GM21390 (cell line): ENCODE results near the gene SIN3A.
A peak's percentile ranks its signal among the peaks of the same experiment; 100 is the strongest.
"Not testable (repeated sequence)": the region's sequence is repeated elsewhere in the genome, so short reads cannot be mapped to it uniquely, and the experiment has no call there.

Experiments used
- ATAC-seq: cut with Tn5 transposase; IDR thresholded peaks from one replicate; pipeline ENCODE4 v1.9.1; 2021; ENCODE audit not compliant: unreplicated experiment

SIN3A gene

GRCh38 chr15:75451674-75452363 is at the start of gene SIN3A:
Gene SIN3A (minus strand): TSS chr15:75451690. CDS start chr15:75430375, 21,315 bp downstream.
- peak; percentile 40 for ATAC-seq

GRCh38 chr15:75493732-75494131 is 42.2 kb upstream of the SIN3A start:
- ATAC-seq, result no peak

- no peak for ATAC-seq
Measured at GRCh38 chr15:75483961-75484360, 32.5 kb upstream of the SIN3A start.

GRCh38 chr15:75483556-75483955 is 32.1 kb upstream of the SIN3A start:
- not testable (repeated sequence) for ATAC-seq

- ATAC-seq, result no peak
Measured at GRCh38 chr15:75483106-75483505, 31.6 kb upstream of the SIN3A start.

- ATAC-seq, result not testable (repeated sequence)
Measured at GRCh38 chr15:75480463-75480862, 29.0 kb upstream of the SIN3A start.

GRCh38 chr15:75479670-75480069 is 28.2 kb upstream of the SIN3A start:
- no peak for ATAC-seq

GRCh38 chr15:75477094-75477493 is 25.6 kb upstream of the SIN3A start:
- ATAC-seq, result not testable (repeated sequence)

- ATAC-seq, result no peak
Measured at GRCh38 chr15:75468913-75469598, 17.6 kb upstream of the SIN3A start.

- no peak for ATAC-seq
Measured at GRCh38 chr15:75460646-75461045, 9.2 kb upstream of the SIN3A start.

- no peak for ATAC-seq
Measured at GRCh38 chr15:75459581-75459980, 8.1 kb upstream of the SIN3A start.

- no peak for ATAC-seq
Measured at GRCh38 chr15:75456710-75457109, 5.2 kb upstream of the SIN3A start.

- no peak for ATAC-seq
Measured at GRCh38 chr15:75455982-75456531, 4.6 kb upstream of the SIN3A start.

GRCh38 chr15:75455424-75455981 is 4.0 kb upstream of the SIN3A start:
- ATAC-seq, result no peak

GRCh38 chr15:75454471-75455378 is 3.2 kb upstream of the SIN3A start:
- no peak for ATAC-seq

GRCh38 chr15:75453703-75454470 is 2.4 kb upstream of the SIN3A start:
- peak; percentile 29 for ATAC-seq

- no peak for ATAC-seq
Measured at GRCh38 chr15:75452865-75453702, 1.6 kb upstream of the SIN3A start.

GRCh38 chr15:75452364-75452864 is 924 bp upstream of the SIN3A start:
- ATAC-seq, result no peak

GRCh38 chr15:75451202-75451673 is 252 bp downstream of the SIN3A start:
- no peak for ATAC-seq
